Measurements from ENCODE around the gene NIPBL. TPM values are rescaled to one million over a fixed set of nuclear protein-coding genes. Genes with fewer than 3 reads are reported as not detected.
A peak's percentile ranks its signal among the peaks of the same experiment; 100 is the strongest.
"Not testable (repeated sequence)": the region's sequence is repeated elsewhere in the genome, so short reads cannot be mapped to it uniquely, and the experiment has no call there.

Gene NIPBL
- total RNA-seq, 2 experiments from 2014 or later = 108 to 120 TPM

DNA sequence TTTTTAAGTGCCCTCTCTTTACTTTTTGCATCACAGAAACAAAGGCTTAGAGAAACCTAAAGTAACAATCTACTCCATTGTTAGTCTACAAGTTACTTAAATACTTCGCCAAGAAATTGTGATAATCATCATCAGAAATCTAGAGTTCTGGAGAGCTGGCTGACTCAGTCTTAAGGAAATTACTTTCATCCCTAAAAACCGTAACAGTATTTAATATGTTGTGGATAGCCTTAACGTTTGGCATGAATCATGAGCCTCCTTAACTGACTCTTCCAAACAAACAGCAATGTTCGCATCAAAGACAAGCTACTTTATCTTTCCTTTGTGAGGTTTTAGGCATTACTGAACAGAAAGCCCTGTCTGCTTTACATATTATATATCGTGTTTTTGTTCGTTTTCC lies 128.7 kb downstream of the NIPBL start:
- TF ChIP-seq, protein P1, sequence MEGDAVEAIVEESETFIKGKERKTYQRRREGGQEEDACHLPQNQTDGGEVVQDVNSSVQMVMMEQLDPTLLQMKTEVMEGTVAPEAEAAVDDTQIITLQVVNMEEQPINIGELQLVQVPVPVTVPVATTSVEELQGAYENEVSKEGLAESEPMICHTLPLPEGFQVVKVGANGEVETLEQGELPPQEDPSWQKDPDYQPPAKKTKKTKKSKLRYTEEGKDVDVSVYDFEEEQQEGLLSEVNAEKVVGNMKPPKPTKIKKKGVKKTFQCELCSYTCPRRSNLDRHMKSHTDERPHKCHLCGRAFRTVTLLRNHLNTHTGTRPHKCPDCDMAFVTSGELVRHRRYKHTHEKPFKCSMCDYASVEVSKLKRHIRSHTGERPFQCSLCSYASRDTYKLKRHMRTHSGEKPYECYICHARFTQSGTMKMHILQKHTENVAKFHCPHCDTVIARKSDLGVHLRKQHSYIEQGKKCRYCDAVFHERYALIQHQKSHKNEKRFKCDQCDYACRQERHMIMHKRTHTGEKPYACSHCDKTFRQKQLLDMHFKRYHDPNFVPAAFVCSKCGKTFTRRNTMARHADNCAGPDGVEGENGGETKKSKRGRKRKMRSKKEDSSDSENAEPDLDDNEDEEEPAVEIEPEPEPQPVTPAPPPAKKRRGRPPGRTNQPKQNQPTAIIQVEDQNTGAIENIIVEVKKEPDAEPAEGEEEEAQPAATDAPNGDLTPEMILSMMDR (IDR thresholded peaks at IDR 0.05) = no peak
- ATAC-seq (ENCODE audit: poor library complexity) (no peak), DNase-seq (no peak)
- Mint-ChIP-seq H3K36me3 (ENCODE audit: low read depth) (peaks cover 87% of the 10 kb centered on the region), H3K9me3 (no peaks in the 10 kb centered on the region), H3K27ac (no peak overlapping the region), H3K4me3 (no peak overlapping the region), H3K4me1 (ENCODE audit: low read depth) (no peaks in the 10 kb centered on the region), H3K27me3 (no peaks in the 10 kb centered on the region)
- Histone ChIP-seq H3K9me3 (ENCODE audit: control insufficient read depth in 1 of 2, insufficient read depth in 1 of 2, low read length in 2 of 2) (no peaks in the 10 kb centered on the region), H3K4me3 (ENCODE audit: low read length) (no peak overlapping the region), H3K36me3 (ENCODE audit: insufficient read depth, low read length) (peaks cover 74% of the 10 kb centered on the region), H3K27ac (ENCODE audit: low read depth in 1 of 2, low read length in 2 of 2) (no peak overlapping the region), H3K4me1 (ENCODE audit: insufficient read depth, low read length) (no peaks in the 10 kb centered on the region), H3K27me3 (ENCODE audit: control insufficient read depth in 1 of 2, insufficient read depth in 2 of 2, low read length in 2 of 2) (no peaks in the 10 kb centered on the region)
- ChIA-PET POLR2A (no interaction called here), CTCF (interaction anchor here (0.6 to 1.2 kb wide), 2 partner anchors 15 to 72 kb away, joined by 3 to 4 read pairs; no protein-coding TSS in a partner anchor)
- intact Hi-C loops (cut with DNase I, micrococcal nuclease) = loop anchor here (2.0 to 5.0 kb wide), 2 partner anchors 263 to 266 kb away; no protein-coding TSS in a partner anchor

DNA sequence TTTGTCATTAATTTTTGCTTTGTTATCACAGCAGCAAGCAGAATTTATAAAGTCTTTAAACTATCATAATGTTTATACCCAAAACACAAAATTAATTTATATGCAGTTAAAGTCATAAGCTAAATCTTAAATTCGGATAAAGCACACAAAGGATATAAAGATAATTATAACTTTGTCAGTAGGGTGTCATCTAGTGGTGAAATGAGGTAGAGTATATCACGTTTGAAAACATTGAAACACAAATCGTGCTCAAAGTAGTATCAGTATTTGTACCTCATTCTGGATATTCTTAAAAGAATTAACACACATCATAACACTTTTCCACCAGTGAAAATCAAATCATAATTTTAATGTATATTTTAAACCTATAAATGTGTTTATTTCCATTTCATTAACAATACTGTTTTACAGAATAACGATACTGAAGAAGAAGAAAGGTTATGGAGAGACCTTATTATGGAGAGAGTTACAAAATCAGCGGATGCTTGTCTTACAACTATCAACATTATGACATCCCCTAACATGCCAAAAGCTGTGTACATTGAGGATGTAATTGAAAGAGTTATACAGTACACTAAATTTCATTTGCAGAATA lies 129.5 kb downstream of the NIPBL start:
- Histone ChIP-seq H3K9me3 (ENCODE audit: control insufficient read depth in 1 of 2, insufficient read depth in 1 of 2, low read length in 2 of 2) (no peaks in the 10 kb centered on the region), H3K27ac (ENCODE audit: low read depth in 1 of 2, low read length in 2 of 2) (no peak overlapping the region), H3K4me3 (ENCODE audit: low read length) (no peak overlapping the region), H3K4me1 (ENCODE audit: insufficient read depth, low read length) (no peaks in the 10 kb centered on the region), H3K27me3 (ENCODE audit: control insufficient read depth in 1 of 2, insufficient read depth in 2 of 2, low read length in 2 of 2) (no peaks in the 10 kb centered on the region), H3K36me3 (ENCODE audit: insufficient read depth, low read length) (peaks cover 72% of the 10 kb centered on the region)
- no peak overlapping the region for H3K27ac Mint-ChIP-seq
- ATAC-seq (ENCODE audit: poor library complexity) = peak; percentile 39
- H3K36me3 Mint-ChIP-seq (ENCODE audit: low read depth) = peaks cover 85% of the 10 kb centered on the region
- intact Hi-C loops (cut with DNase I, micrococcal nuclease) = loop anchor here (2.0 to 5.0 kb wide), 3 partner anchors 264 to 277 kb away; no protein-coding TSS in a partner anchor
- H3K9me3 Mint-ChIP-seq = no peaks in the 10 kb centered on the region
- no peaks in the 10 kb centered on the region for H3K4me1 Mint-ChIP-seq (ENCODE audit: low read depth)
- TF ChIP-seq, protein P1 (IDR thresholded peaks at IDR 0.05) = peak; percentile 56
- H3K27me3 Mint-ChIP-seq = no peaks in the 10 kb centered on the region
- ChIA-PET POLR2A (no interaction called here), CTCF (interaction anchor here (0.6 to 2.0 kb wide), 3 partner anchors 14 to 266 kb away, joined by 3 to 5 read pairs (median 4); no protein-coding TSS in a partner anchor)
- no peak overlapping the region for H3K4me3 Mint-ChIP-seq
- peak in 3 of 14 experiments; percentile 16 to 26 (median 26) for DNase-seq

DNA sequence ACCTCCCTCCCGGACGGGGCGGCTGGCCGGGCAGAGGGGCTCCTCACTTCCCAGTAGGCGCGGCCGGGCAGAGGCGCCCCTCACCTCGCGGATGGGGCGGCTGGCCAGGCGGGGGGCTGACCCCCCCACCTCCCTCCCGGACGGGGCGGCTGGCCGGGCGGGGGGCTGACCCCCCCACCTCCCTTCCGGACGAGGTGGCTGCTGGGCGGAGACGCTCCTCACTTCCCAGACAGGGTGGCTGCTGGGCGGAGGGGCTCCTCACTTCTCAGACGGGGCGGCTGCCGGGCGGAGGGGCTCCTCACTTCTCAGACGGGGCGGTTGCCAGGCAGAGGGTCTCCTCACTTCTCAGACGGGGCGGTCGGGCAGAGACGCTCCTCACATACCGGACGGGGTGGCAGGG lies 136.6 kb downstream of the NIPBL start:
- H3K27ac ChIP-seq (ENCODE audit: low read depth in 1 of 2, low read length in 2 of 2); H3K4me1 Mint-ChIP-seq (ENCODE audit: low read depth); H3K9me3 Mint-ChIP-seq; H3K4me3 ChIP-seq (ENCODE audit: low read length); H3K9me3 ChIP-seq (ENCODE audit: control insufficient read depth in 1 of 2, insufficient read depth in 1 of 2, low read length in 2 of 2); intact Hi-C loops (cut with DNase I, micrococcal nuclease); ATAC-seq (ENCODE audit: poor library complexity); H3K27me3 ChIP-seq (ENCODE audit: control insufficient read depth in 1 of 2, insufficient read depth in 2 of 2, low read length in 2 of 2); H3K27ac Mint-ChIP-seq; H3K27me3 Mint-ChIP-seq; H3K4me3 Mint-ChIP-seq; DNase-seq; POLR2A ChIA-PET; H3K4me1 ChIP-seq (ENCODE audit: insufficient read depth, low read length); CTCF ChIA-PET: not testable (repeated sequence)
- peaks cover 62% of the 10 kb centered on the region for H3K36me3 ChIP-seq (ENCODE audit: insufficient read depth, low read length)
- peaks cover 66% of the 10 kb centered on the region for H3K36me3 Mint-ChIP-seq (ENCODE audit: low read depth)

DNA sequence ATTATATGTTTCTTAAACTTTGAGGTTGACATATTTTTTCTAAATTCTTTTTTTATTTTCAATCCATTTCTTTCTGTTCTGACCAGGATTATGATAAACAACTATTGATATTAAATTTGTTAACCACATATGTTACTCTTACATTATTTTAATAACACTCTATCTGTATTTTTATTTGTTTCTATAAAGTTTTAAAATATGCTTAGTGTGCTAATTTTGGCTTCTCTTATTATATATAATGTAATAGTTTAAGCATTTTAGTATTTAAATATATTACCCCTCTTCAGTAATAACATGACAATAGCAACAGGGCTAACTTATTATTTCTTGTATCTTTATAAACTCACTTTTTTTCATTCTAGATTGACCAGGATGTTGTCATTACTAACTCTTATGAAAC lies 137.8 kb downstream of the NIPBL start:
- no peak overlapping the region for H3K4me3 ChIP-seq (ENCODE audit: low read length)
- ChIA-PET POLR2A (no interaction called here), CTCF (interaction anchor here (0.6 kb wide), 1 partner anchor 35 kb away, joined by 3 read pairs; no protein-coding TSS in a partner anchor)
- Mint-ChIP-seq H3K36me3 (ENCODE audit: low read depth) (peaks cover 67% of the 10 kb centered on the region), H3K9me3 (no peaks in the 10 kb centered on the region), H3K4me1 (ENCODE audit: low read depth) (no peaks in the 10 kb centered on the region), H3K27ac (no peak overlapping the region), H3K27me3 (no peaks in the 10 kb centered on the region), H3K4me3 (no peak overlapping the region)
- intact Hi-C loops (cut with DNase I, micrococcal nuclease) = no loop called here
- DNase-seq (no peak), ATAC-seq (ENCODE audit: poor library complexity) (no peak)
- H3K4me1 ChIP-seq (ENCODE audit: insufficient read depth, low read length) = no peaks in the 10 kb centered on the region
- H3K27ac ChIP-seq (ENCODE audit: low read depth in 1 of 2, low read length in 2 of 2) = no peak overlapping the region
- H3K36me3 ChIP-seq (ENCODE audit: insufficient read depth, low read length) = peaks cover 63% of the 10 kb centered on the region
- TF ChIP-seq, protein P1 (IDR thresholded peaks at IDR 0.05) = no peak
- H3K27me3 ChIP-seq (ENCODE audit: control insufficient read depth in 1 of 2, insufficient read depth in 2 of 2, low read length in 2 of 2) = no peaks in the 10 kb centered on the region
- no peaks in the 10 kb centered on the region for H3K9me3 ChIP-seq (ENCODE audit: control insufficient read depth in 1 of 2, insufficient read depth in 1 of 2, low read length in 2 of 2)
